GM23338 (cell line): Measurements from ENCODE around the gene OR13A1. TPM values are rescaled to one million over a fixed set of nuclear protein-coding genes. Genes with fewer than 3 reads are reported as not detected.

ENCODE experiments used
- ATAC-seq: fragments of 200-7000 bp; cut with Tn5 transposase; 3 replicates; pipeline ENCODE4 v1.9.1; 2020
- DNase-seq: peaks from one replicate; pipeline ENCODE4 v3.0.0-alpha.2; 2015; ENCODE audit warnings: low spot score
- H2AFZ ChIP-seq: fragments of 200-600 bp; sonication (generic); 2 replicates; pipeline ENCODE4 v1.8.0; 2016; ENCODE audit warnings: antibody characterized with exemption, mild to moderate bottlenecking, moderate library complexity
- H3F3A ChIP-seq: fragments of 200-600 bp; sonication (generic); replicated peaks from 2 replicates; pipeline ENCODE4 v1.8.0; 2017; ENCODE audit warnings: antibody characterized with exemption, mixed run types, low read depth
- H3K27ac ChIP-seq: fragments of 200-600 bp; sonication (generic); 2 replicates; pipeline ENCODE4 v1.6.1; 2016; ENCODE audit warnings: low read depth
- H3K27me3 ChIP-seq: fragments of 200-600 bp; sonication (generic); 2 replicates; pipeline ENCODE4 v1.8.0; 2016; ENCODE audit warnings: mild to moderate bottlenecking, mixed run types, moderate library complexity; ENCODE audit not compliant: insufficient read depth
- H3K36me3 ChIP-seq: fragments of 200-600 bp; sonication (generic); 2 replicates; pipeline ENCODE4 v1.8.0; 2016; ENCODE audit warnings: mild to moderate bottlenecking; ENCODE audit not compliant: insufficient read depth
- H3K4me1 ChIP-seq: fragments of 200-600 bp; sonication (generic); 2 replicates; pipeline ENCODE4 v1.8.0; 2016; ENCODE audit warnings: mild to moderate bottlenecking, moderate library complexity; ENCODE audit not compliant: insufficient read depth
- H3K4me2 ChIP-seq: fragments of 200-600 bp; sonication (generic); 2 replicates; pipeline ENCODE4 v1.7.1; 2017; ENCODE audit warnings: mixed run types
- H3K4me3 ChIP-seq: fragments of 200-600 bp; sonication (generic); 2 replicates; pipeline ENCODE4 v1.6.1; 2016; ENCODE audit warnings: mixed run types
- H3K79me2 ChIP-seq: fragments of 200-600 bp; sonication (generic); replicated peaks from 2 replicates; pipeline ENCODE4 v1.8.0; 2017; ENCODE audit warnings: mild to moderate bottlenecking; ENCODE audit not compliant: insufficient read depth
- H3K9me2 ChIP-seq: fragments of 200-600 bp; sonication (generic); 2 replicates; pipeline ENCODE4 v1.8.0; 2017; ENCODE audit not compliant: insufficient read depth
- H4K20me1 ChIP-seq: fragments of 200-600 bp; sonication (generic); replicated peaks from 2 replicates; pipeline ENCODE4 v1.8.0; 2017; ENCODE audit warnings: mild to moderate bottlenecking; ENCODE audit not compliant: insufficient read depth
- H3K27ac Mint-ChIP-seq: 2 replicates; pipeline ENCODE4 v1.8.0; 2020; ENCODE audit warnings: inconsistent platforms, mild to moderate bottlenecking, moderate library complexity, mixed read lengths
- H3K27me3 Mint-ChIP-seq: 3 replicates; pipeline ENCODE4 v1.8.0; 2022; ENCODE audit warnings: low read depth, mild to moderate bottlenecking, moderate library complexity, mixed read lengths, inconsistent platforms; ENCODE audit not compliant: insufficient read depth, poor library complexity
- H3K36me3 Mint-ChIP-seq: 3 replicates; pipeline ENCODE4 v1.8.0; 2021; ENCODE audit warnings: low read depth, mild to moderate bottlenecking, inconsistent platforms, moderate library complexity, mixed read lengths
- H3K4me1 Mint-ChIP-seq: 3 replicates; pipeline ENCODE4 v1.8.0; 2020; ENCODE audit warnings: mild to moderate bottlenecking, inconsistent platforms, mixed read lengths
- H3K4me3 Mint-ChIP-seq: 3 replicates; pipeline ENCODE4 v1.8.0; 2021; ENCODE audit warnings: moderate library complexity, mild to moderate bottlenecking, inconsistent platforms, mixed read lengths
- H3K9me3 Mint-ChIP-seq: 3 replicates; pipeline ENCODE4 v1.8.0; 2020; ENCODE audit warnings: moderate library complexity, mild to moderate bottlenecking, inconsistent platforms, mixed read lengths
- CREB1 ChIP-seq: fragments of 250-450 bp; sonication (Bioruptor Pico); IDR thresholded peaks from 2 replicates; pipeline ENCODE4 v1.5.0; 2020; ENCODE audit warnings: low read depth, mild to moderate bottlenecking, moderate library complexity
- ETS1 ChIP-seq: IDR thresholded peaks from 2 replicates; pipeline ENCODE4 v1.6.1; 2016; ENCODE audit warnings: antibody characterized with exemption
- EZH2 ChIP-seq: fragments of 200-600 bp; sonication (generic); IDR thresholded peaks from one replicate; pipeline ENCODE4 v1.8.0; 2017; ENCODE audit warnings: antibody characterized with exemption, mild to moderate bottlenecking, low read depth; ENCODE audit not compliant: unreplicated experiment
- EZH2phosphoT487 ChIP-seq: fragments of 200-600 bp; sonication (generic); IDR thresholded peaks from one replicate; pipeline ENCODE4 v1.8.1; 2018; ENCODE audit warnings: antibody characterized with exemption; ENCODE audit not compliant: unreplicated experiment
- JUNB ChIP-seq: IDR thresholded peaks from one replicate; pipeline ENCODE4 v1.6.1; 2016; ENCODE audit warnings: antibody characterized with exemption; ENCODE audit not compliant: unreplicated experiment
- POLR2AphosphoS5 ChIP-seq: IDR thresholded peaks from 2 replicates; pipeline ENCODE4 v1.6.1; 2016; ENCODE audit warnings: antibody characterized with exemption, low read depth
- STAT1 ChIP-seq: IDR thresholded peaks from one replicate; pipeline ENCODE4 v1.6.1; 2016; ENCODE audit warnings: antibody characterized with exemption; ENCODE audit not compliant: unreplicated experiment
- ZNF114 ChIP-seq: fragments of 250-450 bp; sonication (Bioruptor Pico); IDR thresholded peaks from 2 replicates; pipeline ENCODE4 v1.5.0; 2020; ENCODE audit warnings: mild to moderate bottlenecking, moderate library complexity
- ZNF331 ChIP-seq: fragments of 250-450 bp; sonication (Bioruptor Pico); IDR thresholded peaks from 2 replicates; pipeline ENCODE4 v1.5.0; 2020; ENCODE audit warnings: low read depth, mild to moderate bottlenecking, moderate library complexity
- polyA plus RNA-seq: library from polyadenylated mRNA; unstranded; fragments of >200 nt; fragmentation: Nextera tagmentation; extraction: Ambion mirVana; gene quantifications from 2 replicates; pipeline ENCODE4 v1.2.1, GENCODE V29; 2016
- total RNA-seq: library from RNA; depleted of rRNA; stranded (reverse); fragments of >200 nt; shearing (Covaris generic); gene quantifications from 2 replicates; pipeline ENCODE4 v1.2.3, GENCODE V29; 2014
- TF ChIP-seq, protein P1 (sequence below): fragments of 250-450 bp; sonication (Bioruptor Pico); IDR thresholded peaks from 2 replicates; pipeline ENCODE4 v1.5.0; 2020; ENCODE audit warnings: mild to moderate bottlenecking, moderate library complexity
- TF ChIP-seq, protein P2 (sequence below), 2 experiments: fragments of 200-600 bp in 1 of 2; sonication (generic) in 1 of 2; conservative IDR thresholded peaks; 2 replicates each; pipeline versions ENCODE4 v1.5.1 to v1.6.1; 2016 to 2017; ENCODE audit warnings: antibody characterized with exemption in 2 of 2, low read depth in 2 of 2, mild to moderate bottlenecking in 2 of 2, moderate library complexity in 1 of 2
- TF ChIP-seq, protein P3 (sequence below): IDR thresholded peaks from one replicate; pipeline ENCODE4 v1.6.1; 2018; ENCODE audit warnings: antibody characterized with exemption; ENCODE audit not compliant: unreplicated experiment

OR13A1 gene
- total and polyA plus RNA-seq, 2 experiments from 2014 or later, result 0.21 TPM; not detected in 1

DNA sequence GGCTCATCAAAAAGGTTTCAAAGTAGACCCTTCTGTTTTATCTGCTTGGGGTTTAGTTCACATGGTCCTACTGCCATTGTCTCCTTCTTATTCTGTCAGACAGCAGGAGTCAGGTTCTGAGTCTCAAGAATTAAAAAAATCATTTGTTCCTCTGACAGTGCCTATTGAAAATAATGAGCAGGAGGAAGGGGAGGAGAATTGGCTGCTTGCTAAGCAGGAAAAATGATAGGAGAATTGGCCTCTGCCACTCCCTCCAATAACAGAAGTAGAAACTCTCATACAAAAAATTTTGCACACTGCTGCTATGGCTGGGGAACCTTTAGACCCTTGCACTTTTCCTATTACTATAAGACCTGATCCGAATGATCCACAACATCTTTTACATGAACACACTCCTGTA lies 35.7 kb downstream of the OR13A1 start:
- DNase-seq (no peak), ATAC-seq (no peak)
- no peak overlapping the region for H3K27ac ChIP-seq
- Mint-ChIP-seq H3K4me1 (peaks cover 16% of the 10 kb centered on the region; the same call in 2 of the 3 replicates), H3K27me3 (no peaks in the 10 kb centered on the region), H3K36me3 (no peaks in the 10 kb centered on the region), H3K27ac (no peak overlapping the region), H3K9me3 (peaks cover 6% of the 10 kb centered on the region; the same call in 1 of the 3 replicates), H3K4me3 (no peak overlapping the region)
- no peak overlapping the region for H3K4me3 ChIP-seq
- H3K9me2 ChIP-seq, result no peaks in the 10 kb centered on the region
- peaks cover 13% of the 10 kb centered on the region for H3K4me1 ChIP-seq
- no peaks in the 10 kb centered on the region for H3K79me2 ChIP-seq
- H3K27me3 ChIP-seq, result no peaks in the 10 kb centered on the region
- no peak overlapping the region for H3K4me2 ChIP-seq
- H3F3A ChIP-seq, result no peaks in the 10 kb centered on the region
- TF ChIP-seq ZNF331 (CRISPR knock-in tag) (no peak), ETS1 (no peak), EZH2 (no peak), STAT1 (no peak), JUNB (no peak), EZH2phosphoT487 (no peak), CREB1 (CRISPR knock-in tag) (no peak), POLR2AphosphoS5 (no peak), ZNF114 (no peak)
- TF ChIP-seq, protein P1, sequence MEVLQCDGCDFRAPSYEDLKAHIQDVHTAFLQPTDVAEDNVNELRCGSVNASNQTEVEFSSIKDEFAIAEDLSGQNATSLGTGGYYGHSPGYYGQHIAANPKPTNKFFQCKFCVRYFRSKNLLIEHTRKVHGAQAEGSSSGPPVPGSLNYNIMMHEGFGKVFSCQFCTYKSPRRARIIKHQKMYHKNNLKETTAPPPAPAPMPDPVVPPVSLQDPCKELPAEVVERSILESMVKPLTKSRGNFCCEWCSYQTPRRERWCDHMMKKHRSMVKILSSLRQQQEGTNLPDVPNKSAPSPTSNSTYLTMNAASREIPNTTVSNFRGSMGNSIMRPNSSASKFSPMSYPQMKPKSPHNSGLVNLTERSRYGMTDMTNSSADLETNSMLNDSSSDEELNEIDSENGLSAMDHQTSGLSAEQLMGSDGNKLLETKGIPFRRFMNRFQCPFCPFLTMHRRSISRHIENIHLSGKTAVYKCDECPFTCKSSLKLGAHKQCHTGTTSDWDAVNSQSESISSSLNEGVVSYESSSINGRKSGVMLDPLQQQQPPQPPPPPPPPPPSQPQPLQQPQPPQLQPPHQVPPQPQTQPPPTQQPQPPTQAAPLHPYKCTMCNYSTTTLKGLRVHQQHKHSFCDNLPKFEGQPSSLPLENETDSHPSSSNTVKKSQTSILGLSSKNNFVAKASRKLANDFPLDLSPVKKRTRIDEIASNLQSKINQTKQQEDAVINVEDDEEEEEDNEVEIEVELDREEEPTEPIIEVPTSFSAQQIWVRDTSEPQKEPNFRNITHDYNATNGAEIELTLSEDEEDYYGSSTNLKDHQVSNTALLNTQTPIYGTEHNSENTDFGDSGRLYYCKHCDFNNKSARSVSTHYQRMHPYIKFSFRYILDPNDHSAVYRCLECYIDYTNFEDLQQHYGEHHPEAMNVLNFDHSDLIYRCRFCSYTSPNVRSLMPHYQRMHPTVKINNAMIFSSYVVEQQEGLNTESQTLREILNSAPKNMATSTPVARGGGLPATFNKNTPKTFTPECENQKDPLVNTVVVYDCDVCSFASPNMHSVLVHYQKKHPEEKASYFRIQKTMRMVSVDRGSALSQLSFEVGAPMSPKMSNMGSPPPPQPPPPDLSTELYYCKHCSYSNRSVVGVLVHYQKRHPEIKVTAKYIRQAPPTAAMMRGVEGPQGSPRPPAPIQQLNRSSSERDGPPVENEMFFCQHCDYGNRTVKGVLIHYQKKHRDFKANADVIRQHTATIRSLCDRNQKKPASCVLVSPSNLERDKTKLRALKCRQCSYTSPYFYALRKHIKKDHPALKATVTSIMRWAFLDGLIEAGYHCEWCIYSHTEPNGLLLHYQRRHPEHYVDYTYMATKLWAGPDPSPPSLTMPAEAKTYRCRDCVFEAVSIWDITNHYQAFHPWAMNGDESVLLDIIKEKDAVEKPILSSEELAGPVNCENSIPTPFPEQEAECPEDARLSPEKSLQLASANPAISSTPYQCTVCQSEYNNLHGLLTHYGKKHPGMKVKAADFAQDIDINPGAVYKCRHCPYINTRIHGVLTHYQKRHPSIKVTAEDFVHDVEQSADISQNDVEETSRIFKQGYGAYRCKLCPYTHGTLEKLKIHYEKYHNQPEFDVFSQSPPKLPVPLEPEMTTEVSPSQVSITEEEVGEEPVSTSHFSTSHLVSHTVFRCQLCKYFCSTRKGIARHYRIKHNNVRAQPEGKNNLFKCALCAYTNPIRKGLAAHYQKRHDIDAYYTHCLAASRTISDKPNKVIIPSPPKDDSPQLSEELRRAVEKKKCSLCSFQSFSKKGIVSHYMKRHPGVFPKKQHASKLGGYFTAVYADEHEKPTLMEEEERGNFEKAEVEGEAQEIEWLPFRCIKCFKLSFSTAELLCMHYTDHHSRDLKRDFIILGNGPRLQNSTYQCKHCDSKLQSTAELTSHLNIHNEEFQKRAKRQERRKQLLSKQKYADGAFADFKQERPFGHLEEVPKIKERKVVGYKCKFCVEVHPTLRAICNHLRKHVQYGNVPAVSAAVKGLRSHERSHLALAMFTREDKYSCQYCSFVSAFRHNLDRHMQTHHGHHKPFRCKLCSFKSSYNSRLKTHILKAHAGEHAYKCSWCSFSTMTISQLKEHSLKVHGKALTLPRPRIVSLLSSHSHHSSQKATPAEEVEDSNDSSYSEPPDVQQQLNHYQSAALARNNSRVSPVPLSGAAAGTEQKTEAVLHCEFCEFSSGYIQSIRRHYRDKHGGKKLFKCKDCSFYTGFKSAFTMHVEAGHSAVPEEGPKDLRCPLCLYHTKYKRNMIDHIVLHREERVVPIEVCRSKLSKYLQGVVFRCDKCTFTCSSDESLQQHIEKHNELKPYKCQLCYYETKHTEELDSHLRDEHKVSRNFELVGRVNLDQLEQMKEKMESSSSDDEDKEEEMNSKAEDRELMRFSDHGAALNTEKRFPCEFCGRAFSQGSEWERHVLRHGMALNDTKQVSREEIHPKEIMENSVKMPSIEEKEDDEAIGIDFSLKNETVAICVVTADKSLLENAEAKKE (CRISPR knock-in tag), result no peak
- TF ChIP-seq, protein P2, sequence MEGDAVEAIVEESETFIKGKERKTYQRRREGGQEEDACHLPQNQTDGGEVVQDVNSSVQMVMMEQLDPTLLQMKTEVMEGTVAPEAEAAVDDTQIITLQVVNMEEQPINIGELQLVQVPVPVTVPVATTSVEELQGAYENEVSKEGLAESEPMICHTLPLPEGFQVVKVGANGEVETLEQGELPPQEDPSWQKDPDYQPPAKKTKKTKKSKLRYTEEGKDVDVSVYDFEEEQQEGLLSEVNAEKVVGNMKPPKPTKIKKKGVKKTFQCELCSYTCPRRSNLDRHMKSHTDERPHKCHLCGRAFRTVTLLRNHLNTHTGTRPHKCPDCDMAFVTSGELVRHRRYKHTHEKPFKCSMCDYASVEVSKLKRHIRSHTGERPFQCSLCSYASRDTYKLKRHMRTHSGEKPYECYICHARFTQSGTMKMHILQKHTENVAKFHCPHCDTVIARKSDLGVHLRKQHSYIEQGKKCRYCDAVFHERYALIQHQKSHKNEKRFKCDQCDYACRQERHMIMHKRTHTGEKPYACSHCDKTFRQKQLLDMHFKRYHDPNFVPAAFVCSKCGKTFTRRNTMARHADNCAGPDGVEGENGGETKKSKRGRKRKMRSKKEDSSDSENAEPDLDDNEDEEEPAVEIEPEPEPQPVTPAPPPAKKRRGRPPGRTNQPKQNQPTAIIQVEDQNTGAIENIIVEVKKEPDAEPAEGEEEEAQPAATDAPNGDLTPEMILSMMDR (conservative IDR thresholded peaks at IDR 0.05; ENCODE audit: low read depth in 2 of 2), result no peak
- TF ChIP-seq, protein P3, sequence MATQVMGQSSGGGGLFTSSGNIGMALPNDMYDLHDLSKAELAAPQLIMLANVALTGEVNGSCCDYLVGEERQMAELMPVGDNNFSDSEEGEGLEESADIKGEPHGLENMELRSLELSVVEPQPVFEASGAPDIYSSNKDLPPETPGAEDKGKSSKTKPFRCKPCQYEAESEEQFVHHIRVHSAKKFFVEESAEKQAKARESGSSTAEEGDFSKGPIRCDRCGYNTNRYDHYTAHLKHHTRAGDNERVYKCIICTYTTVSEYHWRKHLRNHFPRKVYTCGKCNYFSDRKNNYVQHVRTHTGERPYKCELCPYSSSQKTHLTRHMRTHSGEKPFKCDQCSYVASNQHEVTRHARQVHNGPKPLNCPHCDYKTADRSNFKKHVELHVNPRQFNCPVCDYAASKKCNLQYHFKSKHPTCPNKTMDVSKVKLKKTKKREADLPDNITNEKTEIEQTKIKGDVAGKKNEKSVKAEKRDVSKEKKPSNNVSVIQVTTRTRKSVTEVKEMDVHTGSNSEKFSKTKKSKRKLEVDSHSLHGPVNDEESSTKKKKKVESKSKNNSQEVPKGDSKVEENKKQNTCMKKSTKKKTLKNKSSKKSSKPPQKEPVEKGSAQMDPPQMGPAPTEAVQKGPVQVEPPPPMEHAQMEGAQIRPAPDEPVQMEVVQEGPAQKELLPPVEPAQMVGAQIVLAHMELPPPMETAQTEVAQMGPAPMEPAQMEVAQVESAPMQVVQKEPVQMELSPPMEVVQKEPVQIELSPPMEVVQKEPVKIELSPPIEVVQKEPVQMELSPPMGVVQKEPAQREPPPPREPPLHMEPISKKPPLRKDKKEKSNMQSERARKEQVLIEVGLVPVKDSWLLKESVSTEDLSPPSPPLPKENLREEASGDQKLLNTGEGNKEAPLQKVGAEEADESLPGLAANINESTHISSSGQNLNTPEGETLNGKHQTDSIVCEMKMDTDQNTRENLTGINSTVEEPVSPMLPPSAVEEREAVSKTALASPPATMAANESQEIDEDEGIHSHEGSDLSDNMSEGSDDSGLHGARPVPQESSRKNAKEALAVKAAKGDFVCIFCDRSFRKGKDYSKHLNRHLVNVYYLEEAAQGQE, result no peak
- H2AFZ ChIP-seq, result peak overlapping the region; percentile 95
- no peaks in the 10 kb centered on the region for H3K36me3 ChIP-seq
- H4K20me1 ChIP-seq, result no peaks in the 10 kb centered on the region
